Mucosa of descending colon (tissue), 3 donors: ENCODE measurements around the gene CCDC70. TPM values are rescaled to one million over a fixed set of nuclear protein-coding genes. Genes with fewer than 3 reads are reported as not detected.
A peak's percentile ranks its signal among the peaks of the same experiment; 100 is the strongest.

Source experiments
- ATAC-seq: fragments of 200-7000 bp; cut with Tn5 transposase; one replicate; pipeline ENCODE4 v1.9.1; 2020; ENCODE audit warnings: mild to moderate bottlenecking, moderate library complexity
- DNase-seq, 3 donors: peaks; one replicate each; pipeline ENCODE4 v3.0.0-alpha.2; 2020
- H3K36me3 ChIP-seq: fragments of 200-600 bp; one replicate; pipeline ENCODE4 v1.8.0; 2021; ENCODE audit warnings: low read depth, mild to moderate bottlenecking
- H3K4me1 ChIP-seq: fragments of 200-600 bp; one replicate; pipeline ENCODE4 v1.8.0; 2021; ENCODE audit warnings: low read depth, mild to moderate bottlenecking
- H3K4me3 ChIP-seq: fragments of 200-600 bp; one replicate; pipeline ENCODE4 v1.8.0; 2021; ENCODE audit warnings: mild to moderate bottlenecking
- H3K9me3 ChIP-seq: fragments of 200-600 bp; one replicate; pipeline ENCODE4 v1.8.0; 2021; ENCODE audit warnings: mild to moderate bottlenecking
- intact Hi-C, 2 donors: fragments of 100-400 bp; cut with DNase I in 1 of 2; cut with micrococcal nuclease in 1 of 2; formaldehyde crosslinking; loops; one replicate each; pipeline versions ENCODE4 v1.11.0 to v1.11.1; 2022; cut with DNase I, micrococcal nuclease
- total RNA-seq, 3 donors: library from RNA; stranded (reverse); fragmentation: NEBNext Ultra II Directional in 2 of 3; extraction: Animal tissue kit (Norgen Biotek cat#: 25700) in 2 of 3; gene quantifications; one replicate each; pipeline versions ENCODE4 v1.2.1 to v1.2.4, GENCODE V29; 2021 to 2023
- TF ChIP-seq, protein P1 (sequence below): fragments of 200-600 bp; IDR thresholded peaks from one replicate; pipeline ENCODE4 v1.8.0; 2022; ENCODE audit warnings: antibody characterized with exemption, mild to moderate bottlenecking
- donor health status: DM: no; HTN: no; CAD: no; lungs with moderate emphysema.
- donor health status: DM: no; HTN: no; CAD: no.
- donor health status: DM: no; HTN: yes; CAD: no.

The CCDC70 gene
- total RNA-seq, 3 donors from 2014 or later: not detected

DNA sequence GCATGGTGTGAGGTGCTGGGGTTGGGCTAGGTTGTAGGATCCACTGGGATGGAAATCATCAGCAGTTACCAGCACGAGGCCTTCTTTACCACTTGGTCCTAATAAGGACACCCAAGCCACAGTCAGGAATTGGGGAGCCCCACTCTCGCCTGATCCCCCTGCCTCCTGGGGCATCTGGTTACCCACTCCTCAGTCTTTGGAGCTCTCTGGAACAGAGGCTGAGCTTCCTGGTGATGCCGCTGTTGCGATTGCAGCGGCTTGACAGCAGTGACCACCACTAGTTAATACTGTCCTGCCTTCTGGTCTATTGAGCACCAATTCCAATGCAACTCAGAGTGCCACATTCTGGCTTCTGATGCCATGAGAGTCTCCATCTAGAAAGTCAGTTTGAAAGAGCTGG lies 30.2 kb upstream of the CCDC70 start:
- TF ChIP-seq, protein P1, sequence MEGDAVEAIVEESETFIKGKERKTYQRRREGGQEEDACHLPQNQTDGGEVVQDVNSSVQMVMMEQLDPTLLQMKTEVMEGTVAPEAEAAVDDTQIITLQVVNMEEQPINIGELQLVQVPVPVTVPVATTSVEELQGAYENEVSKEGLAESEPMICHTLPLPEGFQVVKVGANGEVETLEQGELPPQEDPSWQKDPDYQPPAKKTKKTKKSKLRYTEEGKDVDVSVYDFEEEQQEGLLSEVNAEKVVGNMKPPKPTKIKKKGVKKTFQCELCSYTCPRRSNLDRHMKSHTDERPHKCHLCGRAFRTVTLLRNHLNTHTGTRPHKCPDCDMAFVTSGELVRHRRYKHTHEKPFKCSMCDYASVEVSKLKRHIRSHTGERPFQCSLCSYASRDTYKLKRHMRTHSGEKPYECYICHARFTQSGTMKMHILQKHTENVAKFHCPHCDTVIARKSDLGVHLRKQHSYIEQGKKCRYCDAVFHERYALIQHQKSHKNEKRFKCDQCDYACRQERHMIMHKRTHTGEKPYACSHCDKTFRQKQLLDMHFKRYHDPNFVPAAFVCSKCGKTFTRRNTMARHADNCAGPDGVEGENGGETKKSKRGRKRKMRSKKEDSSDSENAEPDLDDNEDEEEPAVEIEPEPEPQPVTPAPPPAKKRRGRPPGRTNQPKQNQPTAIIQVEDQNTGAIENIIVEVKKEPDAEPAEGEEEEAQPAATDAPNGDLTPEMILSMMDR: no peak
- ATAC-seq (no peak), DNase-seq (no peak)
- no peaks in the 10 kb centered on the region for H3K36me3 ChIP-seq
- intact Hi-C loops: no loop called here
- no peaks in the 10 kb centered on the region for H3K4me1 ChIP-seq
- no peaks in the 10 kb centered on the region for H3K9me3 ChIP-seq
- H3K4me3 ChIP-seq: no peak overlapping the region

DNA sequence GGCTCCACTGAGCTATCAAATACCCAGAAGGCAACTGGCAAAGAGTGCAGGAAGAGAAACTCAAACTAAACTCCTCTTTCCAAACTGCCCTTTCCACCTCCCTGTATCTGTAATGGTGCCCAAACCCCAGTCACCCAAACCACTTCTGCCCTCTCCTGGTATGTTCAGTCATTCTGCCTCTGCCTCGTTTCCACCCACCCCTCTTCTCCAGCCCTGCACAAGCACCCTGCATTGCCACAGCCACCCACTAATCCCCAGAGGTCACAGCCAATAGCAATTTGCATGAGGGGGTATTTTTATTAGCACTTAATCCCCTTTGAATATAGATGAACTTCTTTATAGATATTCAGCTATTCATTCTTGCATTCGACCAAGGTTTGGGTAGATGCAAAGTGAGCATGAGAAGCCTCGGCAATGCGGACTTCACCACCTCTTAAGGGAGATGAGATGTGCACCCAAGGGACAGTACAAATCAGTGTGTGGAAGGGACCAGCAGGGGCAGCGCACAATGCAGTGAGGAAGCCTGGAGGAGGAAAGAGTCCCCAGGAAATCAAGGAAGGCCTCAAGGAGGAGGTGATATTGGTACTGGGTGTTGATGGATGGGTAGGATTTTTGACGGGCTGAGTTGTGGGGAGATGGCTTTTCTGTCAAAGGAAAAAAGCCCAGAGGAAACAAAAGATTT lies 29.2 kb upstream of the CCDC70 start:
- TF ChIP-seq, protein P1: no peak
- no peaks in the 10 kb centered on the region for H3K9me3 ChIP-seq
- no peaks in the 10 kb centered on the region for H3K4me1 ChIP-seq
- no peak overlapping the region for H3K4me3 ChIP-seq
- intact Hi-C loops: no loop called here
- DNase-seq (peak in 1 of 3 donors; percentile 27), ATAC-seq (peak; percentile 66)
- no peaks in the 10 kb centered on the region for H3K36me3 ChIP-seq

DNA sequence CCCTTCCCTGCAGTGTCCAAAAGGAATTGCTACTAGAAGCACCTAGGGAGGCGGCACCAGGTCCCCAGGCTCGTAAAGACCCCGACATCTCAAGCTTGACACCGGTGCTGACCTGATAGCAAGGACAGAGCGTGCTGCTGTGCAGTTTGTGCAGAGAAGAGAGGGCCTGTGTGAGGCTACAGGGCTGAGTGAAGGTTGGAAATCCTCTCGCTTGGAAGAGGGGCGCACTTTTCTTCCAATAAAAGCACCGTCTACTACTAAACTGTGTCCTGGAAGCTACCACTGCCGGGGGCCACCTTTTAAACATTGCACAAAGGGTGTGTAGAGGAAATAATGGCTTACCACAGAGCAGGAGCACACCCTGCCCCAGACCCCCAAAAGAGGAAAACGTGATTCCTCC lies 27.8 kb upstream of the CCDC70 start:
- H3K4me3 ChIP-seq: no peak overlapping the region
- ATAC-seq (no peak), DNase-seq (no peak)
- TF ChIP-seq, protein P1: no peak
- no peaks in the 10 kb centered on the region for H3K4me1 ChIP-seq
- H3K9me3 ChIP-seq: no peaks in the 10 kb centered on the region
- intact Hi-C loops: no loop called here
- no peaks in the 10 kb centered on the region for H3K36me3 ChIP-seq

DNA sequence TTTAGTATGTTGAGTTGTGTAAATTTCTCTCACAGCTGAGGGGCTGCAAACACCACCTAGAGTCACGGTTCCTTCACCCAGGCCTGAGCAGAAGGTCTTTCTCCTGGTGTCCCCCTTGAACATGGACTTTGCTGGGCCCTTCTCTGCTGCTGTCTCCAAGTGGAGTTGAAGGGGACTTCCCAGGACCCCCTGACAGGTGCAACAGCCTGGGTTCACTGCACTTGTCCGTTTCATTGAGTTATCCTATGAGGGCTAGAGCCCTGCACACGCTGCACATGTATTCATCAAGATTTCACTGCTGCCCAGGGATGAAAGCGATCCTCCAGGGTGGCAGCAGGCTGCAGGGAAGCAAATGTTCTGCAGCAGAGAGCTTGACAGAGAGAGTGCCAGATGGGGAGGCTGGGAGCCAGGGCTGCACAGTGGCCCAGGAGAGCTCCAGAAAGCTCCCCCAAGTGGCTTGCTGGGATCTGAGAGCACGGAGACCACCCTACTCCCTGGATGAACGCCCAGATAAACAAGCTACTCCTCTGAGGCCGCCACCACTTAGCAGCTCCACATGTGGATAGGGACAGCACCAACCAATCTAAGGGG lies 27.1 kb upstream of the CCDC70 start:
- no peaks in the 10 kb centered on the region for H3K4me1 ChIP-seq
- H3K36me3 ChIP-seq: no peaks in the 10 kb centered on the region
- DNase-seq (no peak), ATAC-seq (no peak)
- intact Hi-C loops: no loop called here
- TF ChIP-seq, protein P1: no peak
- no peaks in the 10 kb centered on the region for H3K9me3 ChIP-seq
- no peak overlapping the region for H3K4me3 ChIP-seq

DNA sequence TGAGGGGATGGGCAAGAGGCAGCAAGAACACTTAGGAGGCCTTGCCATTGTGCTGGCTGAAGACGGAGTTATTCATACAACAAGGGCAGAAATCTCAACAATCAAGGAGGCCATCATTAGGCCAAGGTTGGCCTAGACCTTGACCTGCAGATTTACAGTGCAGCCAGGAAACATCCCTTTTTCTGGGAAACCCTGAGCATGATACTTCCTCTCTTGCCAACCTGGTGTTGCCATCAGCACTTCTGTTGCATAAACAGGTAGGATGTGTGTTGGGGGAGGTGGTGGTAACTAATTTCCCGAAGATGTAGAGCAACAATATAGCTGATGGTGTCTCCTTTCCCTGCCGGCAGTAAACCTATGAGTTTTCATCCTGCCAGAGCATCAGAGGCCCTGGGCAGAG lies 24.8 kb upstream of the CCDC70 start:
- Histone ChIP-seq H3K9me3 (no peaks in the 10 kb centered on the region), H3K4me3 (no peak overlapping the region), H3K4me1 (no peaks in the 10 kb centered on the region), H3K36me3 (no peaks in the 10 kb centered on the region)
- intact Hi-C loops: no loop called here
- TF ChIP-seq, protein P1: no peak
- no peak for ATAC-seq
- DNase-seq: no peak
